DOHH2 (cell line): ENCODE results near the gene NEURL2.
"Not testable (repeated sequence)": the region's sequence is repeated elsewhere in the genome, so short reads cannot be mapped to it uniquely, and the experiment has no call there.

ENCODE experiments used
- H3F3A ChIP-seq: fragments of 200-600 bp; sonication (generic), shearing (Covaris generic); 2 replicates; pipeline ENCODE4 v1.6.0; 2016; ENCODE audit warnings: antibody characterized with exemption, mild to moderate bottlenecking; ENCODE audit not compliant: control insufficient read depth, insufficient read depth
- H3K27ac ChIP-seq: fragments of 200-600 bp; sonication (generic); 2 replicates; pipeline ENCODE4 v1.5.1; 2014; ENCODE audit warnings: low read depth, mild to moderate bottlenecking, low read length, moderate library complexity
- H3K27me3 ChIP-seq: fragments of 200-600 bp; sonication (generic); 2 replicates; pipeline ENCODE4 v1.6.1; 2014; ENCODE audit warnings: mild to moderate bottlenecking, low read length, mixed read lengths; ENCODE audit not compliant: control insufficient read depth
- H3K36me3 ChIP-seq: fragments of 200-600 bp; sonication (generic); 2 replicates; pipeline ENCODE4 v1.6.1; 2014; ENCODE audit warnings: mild to moderate bottlenecking, low read length, moderate library complexity, mixed read lengths; ENCODE audit not compliant: control insufficient read depth
- H3K4me1 ChIP-seq: fragments of 200-600 bp; sonication (generic); 2 replicates; pipeline ENCODE4 v1.6.1; 2014; ENCODE audit warnings: mild to moderate bottlenecking, low read length, mixed read lengths; ENCODE audit not compliant: control insufficient read depth
- H3K4me2 ChIP-seq: fragments of 200-600 bp; sonication (generic); 2 replicates; pipeline ENCODE4 v1.6.0; 2014; ENCODE audit warnings: mild to moderate bottlenecking, low read length, moderate library complexity
- H3K4me3 ChIP-seq: fragments of 200-600 bp; sonication (generic); 2 replicates; pipeline ENCODE4 v1.5.1; 2014; ENCODE audit warnings: mild to moderate bottlenecking, low read length, mixed read lengths
- H3K79me2 ChIP-seq: fragments of 200-600 bp; sonication (generic); 2 replicates; pipeline ENCODE4 v1.6.1; 2014; ENCODE audit warnings: mild to moderate bottlenecking, low read length, mixed read lengths; ENCODE audit not compliant: control insufficient read depth
- H3K9me2 ChIP-seq: fragments of 200-600 bp; sonication (generic); replicated peaks from 2 replicates; pipeline ENCODE4 v1.6.1; 2014; ENCODE audit warnings: mild to moderate bottlenecking, low read length, mixed read lengths; ENCODE audit not compliant: control insufficient read depth
- H3K9me3 ChIP-seq: fragments of 200-600 bp; sonication (generic); 2 replicates; pipeline ENCODE4 v1.6.1; 2014; ENCODE audit warnings: antibody characterized with exemption, low read length, mixed read lengths; ENCODE audit not compliant: control insufficient read depth, insufficient read depth
- H4K20me1 ChIP-seq: fragments of 200-600 bp; sonication (generic); 2 replicates; pipeline ENCODE4 v1.6.0; 2014; ENCODE audit warnings: low read depth, mild to moderate bottlenecking, antibody characterized with exemption, low read length, moderate library complexity; ENCODE audit not compliant: control insufficient read depth, insufficient read depth
- EZH2phosphoT487 ChIP-seq: fragments of 200-600 bp; sonication (generic); IDR thresholded peaks from 2 replicates; pipeline ENCODE4 v1.6.1; 2017; ENCODE audit warnings: borderline replicate concordance, mild to moderate bottlenecking, antibody characterized with exemption, low read length, moderate library complexity, mixed read lengths
- TF ChIP-seq, protein P1 (sequence below): fragments of 200-600 bp; sonication (generic); IDR thresholded peaks from one replicate; pipeline ENCODE4 v1.5.1; 2014; ENCODE audit warnings: antibody characterized with exemption, mild to moderate bottlenecking, low read depth, low read length; ENCODE audit not compliant: poor library complexity, severe bottlenecking

The NEURL2 gene

DNA sequence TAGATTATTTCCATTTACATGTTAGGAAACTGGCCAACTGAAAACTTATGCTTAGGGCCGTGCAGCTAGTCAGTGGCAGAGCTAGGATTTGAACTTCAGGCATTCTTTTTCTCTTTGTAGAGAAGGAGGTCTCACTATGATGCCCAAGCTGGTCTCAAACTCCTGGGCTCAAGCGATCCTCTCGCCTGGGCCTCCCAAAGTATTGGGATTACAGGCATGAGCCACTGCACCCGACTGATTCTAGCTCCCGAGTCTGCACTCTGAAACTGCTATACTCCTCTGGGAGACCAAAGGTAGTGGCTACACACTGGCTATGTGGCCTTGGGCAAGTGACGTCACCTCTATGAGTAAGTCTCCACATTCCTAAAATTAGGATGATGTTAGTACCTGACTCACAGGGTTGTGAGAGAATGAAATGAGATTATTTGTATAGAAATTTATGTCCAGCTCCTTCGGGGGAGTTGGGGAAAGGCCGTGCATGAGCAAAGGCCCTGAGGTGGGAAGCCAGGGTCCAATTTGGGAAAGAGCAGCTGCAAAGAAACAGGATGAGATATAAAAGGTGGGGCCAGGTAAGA lies 14.6 kb upstream of the NEURL2 start:
- TF ChIP-seq, protein P1, sequence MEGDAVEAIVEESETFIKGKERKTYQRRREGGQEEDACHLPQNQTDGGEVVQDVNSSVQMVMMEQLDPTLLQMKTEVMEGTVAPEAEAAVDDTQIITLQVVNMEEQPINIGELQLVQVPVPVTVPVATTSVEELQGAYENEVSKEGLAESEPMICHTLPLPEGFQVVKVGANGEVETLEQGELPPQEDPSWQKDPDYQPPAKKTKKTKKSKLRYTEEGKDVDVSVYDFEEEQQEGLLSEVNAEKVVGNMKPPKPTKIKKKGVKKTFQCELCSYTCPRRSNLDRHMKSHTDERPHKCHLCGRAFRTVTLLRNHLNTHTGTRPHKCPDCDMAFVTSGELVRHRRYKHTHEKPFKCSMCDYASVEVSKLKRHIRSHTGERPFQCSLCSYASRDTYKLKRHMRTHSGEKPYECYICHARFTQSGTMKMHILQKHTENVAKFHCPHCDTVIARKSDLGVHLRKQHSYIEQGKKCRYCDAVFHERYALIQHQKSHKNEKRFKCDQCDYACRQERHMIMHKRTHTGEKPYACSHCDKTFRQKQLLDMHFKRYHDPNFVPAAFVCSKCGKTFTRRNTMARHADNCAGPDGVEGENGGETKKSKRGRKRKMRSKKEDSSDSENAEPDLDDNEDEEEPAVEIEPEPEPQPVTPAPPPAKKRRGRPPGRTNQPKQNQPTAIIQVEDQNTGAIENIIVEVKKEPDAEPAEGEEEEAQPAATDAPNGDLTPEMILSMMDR = no peak
- no peak for TF ChIP-seq EZH2phosphoT487
- peaks cover 20% of the 10 kb centered on the region for H3K4me1 ChIP-seq
- no peaks in the 10 kb centered on the region for H3F3A ChIP-seq

DNA sequence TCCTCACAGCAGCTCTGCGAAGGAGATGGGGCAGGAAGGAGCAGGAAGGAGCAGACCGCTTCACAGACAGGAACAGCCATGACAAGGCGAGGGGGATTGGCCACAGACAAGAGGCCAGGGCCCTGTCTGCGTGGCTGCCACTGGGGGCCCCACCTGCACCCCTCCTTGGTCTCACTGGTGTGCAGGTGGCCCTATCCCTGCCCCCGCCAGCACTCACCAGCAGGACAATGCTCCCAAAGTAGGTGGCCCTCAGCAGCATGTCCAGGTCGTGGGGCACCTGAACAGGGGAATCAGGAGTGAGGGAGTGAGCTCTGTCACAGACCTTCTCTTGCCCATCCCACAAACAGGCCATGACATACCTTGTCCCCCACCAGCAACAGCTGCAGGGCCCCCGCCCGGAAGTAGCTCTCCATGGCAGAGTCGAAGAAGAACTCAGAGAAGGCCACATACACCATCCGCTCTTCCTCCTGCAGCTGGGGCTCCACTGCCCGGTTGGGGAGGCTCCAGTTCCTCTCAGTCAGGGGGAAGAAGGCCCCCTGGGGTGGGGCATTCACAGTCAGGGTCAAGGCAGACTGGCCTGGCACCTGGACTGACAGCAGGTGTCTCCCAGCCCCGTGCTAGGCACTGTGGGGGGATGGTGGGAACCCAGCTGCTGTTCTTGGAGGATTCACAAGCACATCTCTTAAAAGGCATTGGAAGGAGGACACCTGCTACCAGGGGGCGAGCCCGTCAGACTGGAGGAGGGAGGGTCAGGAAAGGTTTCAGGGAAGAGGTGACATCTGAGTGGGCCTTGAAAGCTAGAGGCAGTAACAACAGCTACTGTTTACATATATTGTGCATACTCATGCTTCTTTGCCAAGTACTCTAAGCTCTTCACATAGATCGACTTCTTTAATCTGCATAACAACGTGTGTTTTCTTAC lies 13.8 kb upstream of the NEURL2 start:
- H3F3A ChIP-seq = no peaks in the 10 kb centered on the region
- TF ChIP-seq, protein P1 = no peak
- TF ChIP-seq EZH2phosphoT487 = no peak
- H3K27me3 ChIP-seq = no peaks in the 10 kb centered on the region
- no peak overlapping the region for H3K4me3 ChIP-seq
- H4K20me1 ChIP-seq = no peaks in the 10 kb centered on the region
- H3K9me2 ChIP-seq = no peaks in the 10 kb centered on the region
- H3K4me1 ChIP-seq = peaks cover 13% of the 10 kb centered on the region
- no peaks in the 10 kb centered on the region for H3K9me3 ChIP-seq
- no peak overlapping the region for H3K27ac ChIP-seq
- H3K79me2 ChIP-seq = no peaks in the 10 kb centered on the region
- H3K36me3 ChIP-seq = no peaks in the 10 kb centered on the region
- H3K4me2 ChIP-seq = no peak overlapping the region

More for the DNA sequence above, 14.6 kb upstream of the NEURL2 start:
- Histone ChIP-seq H3K27me3 (no peaks in the 10 kb centered on the region), H3K36me3 (no peaks in the 10 kb centered on the region), H3K9me3 (no peaks in the 10 kb centered on the region), H3K79me2 (no peaks in the 10 kb centered on the region), H3K4me3 (no peak overlapping the region), H3K27ac (no peak overlapping the region), H3K9me2 (no peaks in the 10 kb centered on the region), H4K20me1 (no peaks in the 10 kb centered on the region), H3K4me2 (no peak overlapping the region)

DNA sequence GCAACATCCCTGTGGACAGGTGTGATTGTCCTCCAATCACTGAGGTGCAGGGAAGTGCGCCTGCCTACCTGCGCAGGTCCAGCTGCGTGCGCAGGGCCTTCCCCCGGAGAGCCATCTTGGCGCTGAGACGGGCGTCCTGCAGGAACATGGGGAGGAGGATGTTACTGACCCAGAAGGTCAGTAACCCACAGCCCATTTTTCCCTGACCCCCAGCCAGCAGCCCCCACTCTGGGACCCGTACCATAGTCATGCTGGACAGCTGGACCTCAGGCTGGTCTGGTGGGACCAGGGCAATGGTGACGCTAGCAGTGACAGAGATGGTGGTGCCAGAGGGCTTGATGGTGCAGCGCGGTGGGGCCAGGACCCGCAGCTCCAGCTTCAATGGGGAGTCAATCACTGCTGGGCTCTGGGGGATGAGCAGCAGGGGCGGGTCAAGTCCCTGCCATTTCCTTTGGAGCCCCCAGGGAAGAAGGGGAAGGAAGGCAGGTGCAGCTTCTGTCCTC lies 11.2 kb upstream of the NEURL2 start:
- Histone ChIP-seq H3K9me2 (no peaks in the 10 kb centered on the region), H3K4me3 (no peak overlapping the region), H3K9me3 (no peaks in the 10 kb centered on the region), H3K27ac (no peak overlapping the region), H3K4me1 (peaks cover 10% of the 10 kb centered on the region), H3K36me3 (no peaks in the 10 kb centered on the region), H3K4me2 (no peak overlapping the region), H3F3A (no peaks in the 10 kb centered on the region), H4K20me1 (no peaks in the 10 kb centered on the region), H3K79me2 (no peaks in the 10 kb centered on the region), H3K27me3 (no peaks in the 10 kb centered on the region)
- no peak for TF ChIP-seq EZH2phosphoT487

DNA sequence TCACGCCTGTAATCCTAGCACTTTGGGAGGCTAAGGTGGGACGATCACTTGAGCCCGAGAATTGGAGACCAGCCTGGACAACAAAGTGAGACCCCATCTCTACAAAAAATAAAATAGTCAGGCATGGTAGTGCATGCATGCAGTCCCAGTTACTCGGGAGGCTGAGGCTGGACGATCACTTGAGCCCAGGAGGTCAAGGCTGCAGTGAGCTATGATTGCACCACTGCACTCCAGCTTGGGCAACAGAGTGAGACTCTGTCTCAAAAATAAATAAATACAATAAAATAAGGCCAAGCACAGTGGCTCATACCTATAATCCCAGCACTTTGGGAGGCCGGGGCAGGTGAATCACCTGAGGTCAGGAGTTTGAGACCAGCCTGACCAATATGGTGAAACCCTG lies 10.3 kb upstream of the NEURL2 start:
- not testable (repeated sequence) for H3K79me2 ChIP-seq, H3F3A ChIP-seq, H3K4me2 ChIP-seq, H3K4me3 ChIP-seq, H3K9me2 ChIP-seq, H3K27me3 ChIP-seq, H3K36me3 ChIP-seq, H4K20me1 ChIP-seq, H3K27ac ChIP-seq, H3K9me3 ChIP-seq
- H3K4me1 ChIP-seq = peaks cover 10% of the 10 kb centered on the region
